Measurements from ENCODE around the gene DNAJC22.

GRCh38 chr12:49338830-49339463, 7.7 kb upstream of the DNAJC22 start:
- TF ChIP-seq, protein P1, sequence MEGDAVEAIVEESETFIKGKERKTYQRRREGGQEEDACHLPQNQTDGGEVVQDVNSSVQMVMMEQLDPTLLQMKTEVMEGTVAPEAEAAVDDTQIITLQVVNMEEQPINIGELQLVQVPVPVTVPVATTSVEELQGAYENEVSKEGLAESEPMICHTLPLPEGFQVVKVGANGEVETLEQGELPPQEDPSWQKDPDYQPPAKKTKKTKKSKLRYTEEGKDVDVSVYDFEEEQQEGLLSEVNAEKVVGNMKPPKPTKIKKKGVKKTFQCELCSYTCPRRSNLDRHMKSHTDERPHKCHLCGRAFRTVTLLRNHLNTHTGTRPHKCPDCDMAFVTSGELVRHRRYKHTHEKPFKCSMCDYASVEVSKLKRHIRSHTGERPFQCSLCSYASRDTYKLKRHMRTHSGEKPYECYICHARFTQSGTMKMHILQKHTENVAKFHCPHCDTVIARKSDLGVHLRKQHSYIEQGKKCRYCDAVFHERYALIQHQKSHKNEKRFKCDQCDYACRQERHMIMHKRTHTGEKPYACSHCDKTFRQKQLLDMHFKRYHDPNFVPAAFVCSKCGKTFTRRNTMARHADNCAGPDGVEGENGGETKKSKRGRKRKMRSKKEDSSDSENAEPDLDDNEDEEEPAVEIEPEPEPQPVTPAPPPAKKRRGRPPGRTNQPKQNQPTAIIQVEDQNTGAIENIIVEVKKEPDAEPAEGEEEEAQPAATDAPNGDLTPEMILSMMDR (IDR thresholded peaks at IDR 0.05; ENCODE audit: borderline replicate concordance, extremely low read depth, low read length, poor library complexity, severe bottlenecking): no peak
- no peak for TF ChIP-seq EZH2 (IDR thresholded peaks at IDR 0.05; ENCODE audit: borderline replicate concordance, low read depth, low read length, severe bottlenecking)
